Measurements from ENCODE around the gene PSAPL1. TPM values are rescaled to one million over a fixed set of nuclear protein-coding genes. Genes with fewer than 3 reads are reported as not detected.

PSAPL1 gene
- total RNA-seq, 1 experiment from 2014 or later = 14.3 TPM

GRCh38 chr4:7434141-7434765 lies 477 bp downstream of the PSAPL1 start:
- H3K4me3 Mint-ChIP-seq (ENCODE audit: unreplicated experiment) = no peak overlapping the region

GRCh38 chr4:7433376-7434140 lies 1.2 kb downstream of the PSAPL1 start:
- H3K27ac Mint-ChIP-seq (ENCODE audit: unreplicated experiment) = peak overlapping the region; percentile 69
- H3K9me3 Mint-ChIP-seq (ENCODE audit: unreplicated experiment) = peaks cover 6% of the 10 kb centered on the region
- peaks cover 21% of the 10 kb centered on the region for H3K36me3 Mint-ChIP-seq (ENCODE audit: insufficient read depth, unreplicated experiment)
- ChIA-PET POLR2A (no interaction called here), CTCF (no interaction called here)
- TF ChIP-seq, protein P1, sequence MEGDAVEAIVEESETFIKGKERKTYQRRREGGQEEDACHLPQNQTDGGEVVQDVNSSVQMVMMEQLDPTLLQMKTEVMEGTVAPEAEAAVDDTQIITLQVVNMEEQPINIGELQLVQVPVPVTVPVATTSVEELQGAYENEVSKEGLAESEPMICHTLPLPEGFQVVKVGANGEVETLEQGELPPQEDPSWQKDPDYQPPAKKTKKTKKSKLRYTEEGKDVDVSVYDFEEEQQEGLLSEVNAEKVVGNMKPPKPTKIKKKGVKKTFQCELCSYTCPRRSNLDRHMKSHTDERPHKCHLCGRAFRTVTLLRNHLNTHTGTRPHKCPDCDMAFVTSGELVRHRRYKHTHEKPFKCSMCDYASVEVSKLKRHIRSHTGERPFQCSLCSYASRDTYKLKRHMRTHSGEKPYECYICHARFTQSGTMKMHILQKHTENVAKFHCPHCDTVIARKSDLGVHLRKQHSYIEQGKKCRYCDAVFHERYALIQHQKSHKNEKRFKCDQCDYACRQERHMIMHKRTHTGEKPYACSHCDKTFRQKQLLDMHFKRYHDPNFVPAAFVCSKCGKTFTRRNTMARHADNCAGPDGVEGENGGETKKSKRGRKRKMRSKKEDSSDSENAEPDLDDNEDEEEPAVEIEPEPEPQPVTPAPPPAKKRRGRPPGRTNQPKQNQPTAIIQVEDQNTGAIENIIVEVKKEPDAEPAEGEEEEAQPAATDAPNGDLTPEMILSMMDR (IDR thresholded peaks at IDR 0.05; ENCODE audit: insufficient read depth in 1 of 2, low read depth in 1 of 2, low read length in 1 of 2, severe bottlenecking in 1 of 2, unreplicated experiment in 1 of 2) = no peak
- BruUV-seq (replicated peaks) = no TSS peak
- H3K4me1 Mint-ChIP-seq (ENCODE audit: low read depth, unreplicated experiment) = peaks cover 41% of the 10 kb centered on the region
- no peak overlapping the region for H3K4me3 Mint-ChIP-seq (ENCODE audit: unreplicated experiment)
- no peaks in the 10 kb centered on the region for H3K36me3 ChIP-seq (ENCODE audit: control insufficient read depth, insufficient read depth, low read length)
- H3K27me3 ChIP-seq (replicated peaks; ENCODE audit: control insufficient read depth, insufficient read depth, low read length) = no peaks in the 10 kb centered on the region
- intact Hi-C loops (cut with micrococcal nuclease; ENCODE audit: unreplicated experiment) = no loop called here
- H3K4me3 ChIP-seq (ENCODE audit: low read depth, low read length) = no peak overlapping the region
- H3K9me3 ChIP-seq = no peaks in the 10 kb centered on the region
- DNase-seq = no peak
- peaks cover 71% of the 10 kb centered on the region for H3K4me1 ChIP-seq
- no peaks in the 10 kb centered on the region for H3K27me3 Mint-ChIP-seq (ENCODE audit: insufficient read depth, unreplicated experiment)

More at GRCh38 chr4:7434141-7434765, 477 bp downstream of the PSAPL1 start:
- Histone ChIP-seq H3K4me3 (ENCODE audit: low read depth, low read length) (no peak overlapping the region), H3K36me3 (ENCODE audit: control insufficient read depth, insufficient read depth, low read length) (no peaks in the 10 kb centered on the region), H3K9me3 (0 out of 2 replicates have a peak, but pooled peaks cover 3% of the 10 kb centered on the region), H3K4me1 (peaks cover 68% of the 10 kb centered on the region), H3K27me3 (replicated peaks; ENCODE audit: control insufficient read depth, insufficient read depth, low read length) (no peaks in the 10 kb centered on the region)
- Mint-ChIP-seq H3K27me3 (ENCODE audit: insufficient read depth, unreplicated experiment) (no peaks in the 10 kb centered on the region), H3K36me3 (ENCODE audit: insufficient read depth, unreplicated experiment) (peaks cover 20% of the 10 kb centered on the region), H3K27ac (ENCODE audit: unreplicated experiment) (peak overlapping the region; percentile 98), H3K4me1 (ENCODE audit: low read depth, unreplicated experiment) (peaks cover 34% of the 10 kb centered on the region), H3K9me3 (ENCODE audit: unreplicated experiment) (peaks cover 12% of the 10 kb centered on the region)
- TF ChIP-seq, protein P1 (IDR thresholded peaks at IDR 0.05; ENCODE audit: insufficient read depth in 1 of 2, low read depth in 1 of 2, low read length in 1 of 2, severe bottlenecking in 1 of 2, unreplicated experiment in 1 of 2) = no peak
- BruUV-seq (replicated peaks) = TSS peak; percentile 26
- no peak for DNase-seq
- intact Hi-C loops (cut with micrococcal nuclease; ENCODE audit: unreplicated experiment) = no loop called here
- POLR2A ChIA-PET = interaction anchor here (0.5 kb wide), 1 partner anchor 227 kb away, joined by 3 read pairs; no protein-coding TSS in a partner anchor
- CTCF ChIA-PET = no interaction called here

DNA sequence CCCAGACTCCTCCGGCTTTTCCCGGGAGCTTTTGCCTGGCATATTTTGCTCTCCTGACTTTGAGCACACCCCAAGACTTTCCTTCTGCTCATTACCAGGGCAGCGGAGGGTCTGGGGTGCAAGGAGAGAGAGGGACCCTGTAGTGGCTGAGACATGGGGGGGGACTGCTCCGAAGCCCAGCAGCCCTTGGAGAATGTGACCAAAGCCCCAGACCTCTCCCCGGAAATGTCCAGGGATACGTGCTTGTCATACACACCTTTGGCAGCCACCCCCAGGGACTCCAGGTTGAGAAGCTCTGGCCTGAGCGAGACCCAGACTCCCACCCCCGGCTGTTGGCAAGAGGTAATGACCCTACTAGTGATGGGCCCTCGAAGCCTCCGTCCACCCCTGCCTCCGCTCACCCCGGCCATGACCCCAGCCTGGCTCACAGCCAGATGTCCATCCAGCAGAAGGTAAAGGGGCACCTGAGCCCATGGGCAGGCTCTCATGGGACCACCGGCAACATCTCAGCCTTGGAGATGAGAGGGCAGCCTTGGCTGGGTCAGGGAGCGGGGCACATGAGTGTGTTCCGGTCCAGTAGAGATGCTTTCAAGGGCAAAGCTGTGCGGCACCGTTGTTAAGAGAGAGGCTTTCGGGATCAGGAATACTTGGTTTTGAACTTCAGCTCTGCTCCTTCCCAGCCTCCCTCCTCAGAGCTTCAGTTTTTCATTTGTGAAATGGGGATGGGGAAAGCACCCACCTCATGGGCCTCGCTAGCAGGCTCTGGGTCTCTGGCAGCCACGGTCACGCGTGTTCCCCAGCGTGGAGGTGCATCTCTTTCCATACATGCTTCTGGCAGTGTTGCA lies 2.0 kb downstream of the PSAPL1 start:
- Mint-ChIP-seq H3K4me1 (ENCODE audit: low read depth, unreplicated experiment) (peaks cover 47% of the 10 kb centered on the region), H3K36me3 (ENCODE audit: insufficient read depth, unreplicated experiment) (peaks cover 26% of the 10 kb centered on the region), H3K9me3 (ENCODE audit: unreplicated experiment) (no peaks in the 10 kb centered on the region), H3K27me3 (ENCODE audit: insufficient read depth, unreplicated experiment) (no peaks in the 10 kb centered on the region), H3K4me3 (ENCODE audit: unreplicated experiment) (no peak overlapping the region), H3K27ac (ENCODE audit: unreplicated experiment) (no peak overlapping the region)
- Histone ChIP-seq H3K9me3 (no peaks in the 10 kb centered on the region), H3K4me3 (ENCODE audit: low read depth, low read length) (no peak overlapping the region), H3K4me1 (peaks cover 67% of the 10 kb centered on the region), H3K36me3 (ENCODE audit: control insufficient read depth, insufficient read depth, low read length) (no peaks in the 10 kb centered on the region), H3K27me3 (replicated peaks; ENCODE audit: control insufficient read depth, insufficient read depth, low read length) (no peaks in the 10 kb centered on the region)
- DNase-seq = peak in 1 of 2 experiments; percentile 29
- ChIA-PET CTCF (no interaction called here), POLR2A (no interaction called here)
- TF ChIP-seq, protein P1 (IDR thresholded peaks at IDR 0.05; ENCODE audit: insufficient read depth in 1 of 2, low read depth in 1 of 2, low read length in 1 of 2, severe bottlenecking in 1 of 2, unreplicated experiment in 1 of 2) = no peak
- BruUV-seq (replicated peaks) = no TSS peak
- intact Hi-C loops (cut with micrococcal nuclease; ENCODE audit: unreplicated experiment) = no loop called here

Data from Caco-2 (cell line).